ENCODE data around the gene CCDC107.

The CCDC107 gene

DNA sequence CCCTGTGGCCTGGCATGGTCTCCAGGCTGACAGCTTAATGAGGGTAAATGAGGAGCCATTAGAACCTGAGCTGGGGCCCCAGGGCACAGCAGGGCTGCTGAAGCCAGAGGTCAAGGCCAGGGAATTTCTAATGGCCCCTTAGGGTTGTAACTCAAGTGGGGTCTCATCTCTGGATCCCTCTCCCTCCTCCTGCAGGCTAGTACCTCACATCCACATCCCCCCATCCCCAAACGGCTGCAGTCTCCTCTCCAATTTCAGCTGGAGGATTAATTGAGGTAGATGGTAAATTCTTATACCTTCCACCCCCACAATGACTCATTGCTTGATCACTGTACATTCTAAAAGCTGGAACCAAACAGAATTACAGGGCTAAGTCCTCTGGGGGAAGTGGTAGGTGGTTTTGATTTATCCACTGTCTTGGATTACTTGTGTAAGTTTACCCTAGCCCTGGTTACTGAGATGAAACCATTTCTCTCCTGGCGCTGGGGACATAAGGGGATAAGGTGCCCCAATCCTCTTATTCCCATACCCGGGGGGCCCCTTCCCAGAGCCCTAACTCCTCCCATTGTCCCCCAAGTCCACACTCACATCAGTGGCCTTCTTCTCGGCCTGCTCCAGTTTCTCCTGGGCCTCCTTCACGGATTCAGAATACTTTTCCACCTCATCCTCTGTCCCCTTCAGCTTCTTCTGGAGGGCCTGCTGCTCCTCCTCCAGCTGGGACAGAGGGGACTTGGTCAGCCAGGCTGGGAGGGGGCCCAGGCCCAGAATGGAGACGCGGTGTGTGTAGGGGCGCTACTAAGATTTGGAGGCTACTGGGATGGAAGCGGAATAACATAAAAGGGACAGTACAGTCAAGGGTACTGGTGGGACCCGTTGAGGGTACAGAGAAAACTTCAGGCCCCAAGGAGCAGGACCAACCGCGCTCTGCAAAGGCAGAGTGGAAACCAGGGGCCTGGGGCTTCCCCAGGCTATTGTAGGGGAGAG lies 30.8 kb downstream of the CCDC107 start (continued):
- TF ChIP-seq, protein P1, sequence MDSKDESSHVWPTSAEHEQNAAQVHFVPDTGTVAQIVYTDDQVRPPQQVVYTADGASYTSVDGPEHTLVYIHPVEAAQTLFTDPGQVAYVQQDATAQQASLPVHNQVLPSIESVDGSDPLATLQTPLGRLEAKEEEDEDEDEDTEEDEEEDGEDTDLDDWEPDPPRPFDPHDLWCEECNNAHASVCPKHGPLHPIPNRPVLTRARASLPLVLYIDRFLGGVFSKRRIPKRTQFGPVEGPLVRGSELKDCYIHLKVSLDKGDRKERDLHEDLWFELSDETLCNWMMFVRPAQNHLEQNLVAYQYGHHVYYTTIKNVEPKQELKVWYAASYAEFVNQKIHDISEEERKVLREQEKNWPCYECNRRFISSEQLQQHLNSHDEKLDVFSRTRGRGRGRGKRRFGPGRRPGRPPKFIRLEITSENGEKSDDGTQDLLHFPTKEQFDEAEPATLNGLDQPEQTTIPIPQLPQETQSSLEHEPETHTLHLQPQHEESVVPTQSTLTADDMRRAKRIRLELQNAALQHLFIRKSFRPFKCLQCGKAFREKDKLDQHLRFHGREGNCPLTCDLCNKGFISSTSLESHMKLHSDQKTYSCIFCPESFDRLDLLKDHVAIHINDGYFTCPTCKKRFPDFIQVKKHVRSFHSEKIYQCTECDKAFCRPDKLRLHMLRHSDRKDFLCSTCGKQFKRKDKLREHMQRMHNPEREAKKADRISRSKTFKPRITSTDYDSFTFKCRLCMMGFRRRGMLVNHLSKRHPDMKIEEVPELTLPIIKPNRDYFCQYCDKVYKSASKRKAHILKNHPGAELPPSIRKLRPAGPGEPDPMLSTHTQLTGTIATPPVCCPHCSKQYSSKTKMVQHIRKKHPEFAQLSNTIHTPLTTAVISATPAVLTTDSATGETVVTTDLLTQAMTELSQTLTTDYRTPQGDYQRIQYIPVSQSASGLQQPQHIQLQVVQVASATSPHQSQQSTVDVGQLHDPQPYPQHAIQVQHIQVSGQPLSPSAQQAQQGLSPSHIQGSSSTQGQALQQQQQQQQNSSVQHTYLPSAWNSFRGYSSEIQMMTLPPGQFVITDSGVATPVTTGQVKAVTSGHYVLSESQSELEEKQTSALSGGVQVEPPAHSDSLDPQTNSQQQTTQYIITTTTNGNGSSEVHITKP (tag by site-specific recombination; IDR thresholded peaks at IDR 0.05), result peak; percentile 95
- TF ChIP-seq ZNF398 (tag by site-specific recombination; IDR thresholded peaks at IDR 0.05) (peak; percentile 56), GFI1B (tag by site-specific recombination; IDR thresholded peaks at IDR 0.05) (0 out of 2 replicates have a peak, but pooled peaks have one; percentile 29), ZNF664 (tag by site-specific recombination; IDR thresholded peaks at IDR 0.05) (peak; percentile 67), EGR2 (tag by site-specific recombination; IDR thresholded peaks at IDR 0.05; ENCODE audit: low read depth) (peak; percentile 81), SP2 (tag by site-specific recombination; IDR thresholded peaks at IDR 0.05) (0 out of 2 replicates have a peak, but pooled peaks have one; percentile 21), ZBTB20 (tag by site-specific recombination; IDR thresholded peaks at IDR 0.05) (peak; percentile 75), ZNF394 (tag by site-specific recombination; IDR thresholded peaks at IDR 0.05; ENCODE audit: borderline replicate concordance) (peak; percentile 69; the same call in 1 of the 2 replicates), ZNF571 (tag by site-specific recombination; IDR thresholded peaks at IDR 0.05) (no peak), ZNF274 (IDR thresholded peaks at IDR 0.05; ENCODE audit: low read length) (no peak), ZNF274 (tag by site-specific recombination; IDR thresholded peaks at IDR 0.05; ENCODE audit: borderline replicate concordance) (no peak), ZNF366 (tag by site-specific recombination; conservative IDR thresholded peaks at IDR 0.05) (peak; percentile 44; the same call in 1 of the 2 replicates), SP7 (tag by site-specific recombination; IDR thresholded peaks at IDR 0.05) (peak; percentile 78), ZXDB (tag by site-specific recombination; IDR thresholded peaks at IDR 0.05) (no peak), ZNF510 (tag by site-specific recombination; IDR thresholded peaks at IDR 0.05; ENCODE audit: insufficient replicate concordance) (no peak)

DNA sequence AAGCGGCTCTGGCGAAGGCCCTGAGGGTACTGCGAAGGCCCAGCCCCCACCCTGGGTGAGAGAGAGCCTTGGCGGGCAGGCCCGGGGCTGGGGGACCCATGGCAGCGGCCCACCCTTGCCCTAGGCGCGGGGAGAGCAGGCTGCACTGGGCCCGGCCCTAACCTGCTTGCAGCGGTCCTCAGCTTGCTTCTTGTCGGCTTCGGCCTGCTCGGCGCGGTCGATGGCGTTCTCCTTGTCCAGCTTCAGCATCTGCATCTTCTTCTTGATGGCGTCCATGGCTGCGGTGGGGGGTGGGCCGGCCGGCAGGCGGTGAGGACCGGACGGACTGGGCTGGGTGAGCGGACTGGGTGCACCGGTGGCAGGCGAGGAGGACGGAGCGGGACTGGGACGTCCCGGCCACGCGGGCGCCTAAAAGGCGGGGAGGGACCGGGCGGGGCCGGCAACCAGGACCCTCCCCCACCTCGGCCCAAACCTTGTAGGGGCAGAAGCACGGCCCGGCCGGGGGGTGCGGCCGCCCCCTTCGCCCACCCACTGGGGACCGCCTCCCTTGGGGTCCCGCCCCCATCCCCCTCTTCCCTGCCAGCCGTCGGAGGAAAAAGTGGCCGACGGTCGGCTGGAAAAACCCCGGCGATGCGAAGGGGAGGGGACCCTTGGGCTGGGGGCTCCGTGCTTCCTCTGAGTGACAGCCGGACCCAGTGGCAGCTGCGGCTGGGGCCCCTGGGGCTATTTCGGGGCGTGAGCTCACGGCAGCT lies 31.6 kb downstream of the CCDC107 start, which contains the start of gene TPM2:
Gene TPM2, minus strand, starts transcription at position 384 of the 752 bp plus-strand sequence. Its CDS starts 108 bp downstream, at position 276.
- POLR2A ChIA-PET, result interaction anchor here (0.5 to 2.9 kb wide), 8 partner anchors 25 to 73 kb away, joined by 3 to 23 read pairs (median 9); partner anchors contain the start of genes ARHGEF39, CCDC107, CREB3 and RMRP
- H3K4me1 ChIP-seq (ENCODE audit: control insufficient read depth, insufficient read depth, low read length), result peaks cover 3% of the 10 kb centered on the region; the same call in 1 of the 2 replicates
- peak within 1 kb of the TSS; percentile 56; the same call in 1 of the 2 replicates for H3K27ac ChIP-seq (ENCODE audit: extremely low read depth, low read depth, low read length)
- peaks cover 0 to 10% of the 10 kb centered on the region in 2 experiments; a peak in 1 of 3 replicates for H3K36me3 ChIP-seq (ENCODE audit: control insufficient read depth in 2 of 2, insufficient read depth in 1 of 2, low read length in 2 of 2)
- CTCF ChIA-PET, result interaction anchor here (0.7 to 9.0 kb wide), 3 partner anchors 29 to 42 kb away, joined by 3 to 157 read pairs (median 13); partner anchors contain the start of genes ARHGEF39, CCDC107 and RMRP
- TF ChIP-seq ZEB2 (tag by site-specific recombination; IDR thresholded peaks at IDR 0.05) (no peak), KLF8 (tag by site-specific recombination; IDR thresholded peaks at IDR 0.05) (peak; percentile 35; the same call in 1 of the 2 replicates)
- no peaks in the 10 kb centered on the region for H3K9me3 ChIP-seq (ENCODE audit: control insufficient read depth, insufficient read depth, low read depth, low read length)
- peak within 1 kb of the TSS; percentile 58 for H3K4me3 ChIP-seq (ENCODE audit: low read depth, low read length)

Measured in HEK293 (cell line).